ENCODE data around the gene ZNF827.
A peak's percentile ranks its signal among the peaks of the same experiment; 100 is the strongest.

Gene ZNF827

GRCh38 chr4:145772347-145772746 lies 166.3 kb downstream of the ZNF827 start:
- peak; percentile 46 for DNase-seq (ENCODE audit: low read depth)
- TF ChIP-seq CTCF (IDR thresholded peaks at IDR 0.05; ENCODE audit: insufficient read depth, low read depth, low read length, missing control alignments): no peak

GRCh38 chr4:145770124-145770523 lies 168.5 kb downstream of the ZNF827 start:
- no peak for TF ChIP-seq CTCF (IDR thresholded peaks at IDR 0.05; ENCODE audit: insufficient read depth, low read depth, low read length, missing control alignments)

More at GRCh38 chr4:145772347-145772746, 166.3 kb downstream of the ZNF827 start:
- no peak overlapping the region for H3K4me3 ChIP-seq (ENCODE audit: low read depth, low read length)

GRCh38 chr4:145769450-145770037 lies 169.1 kb downstream of the ZNF827 start:
- TF ChIP-seq CTCF (IDR thresholded peaks at IDR 0.05; ENCODE audit: insufficient read depth, low read depth, low read length, missing control alignments): no peak
- DNase-seq (ENCODE audit: low read depth): no peak
- H3K4me3 ChIP-seq (ENCODE audit: low read depth, low read length): no peak overlapping the region

More at GRCh38 chr4:145770124-145770523, 168.5 kb downstream of the ZNF827 start:
- no peak for DNase-seq (ENCODE audit: low read depth)
- no peak overlapping the region for H3K4me3 ChIP-seq (ENCODE audit: low read depth, low read length)

GRCh38 chr4:145766273-145766672 lies 172.3 kb downstream of the ZNF827 start:
- no peak overlapping the region for H3K4me3 ChIP-seq (ENCODE audit: low read depth, low read length)
- TF ChIP-seq CTCF (IDR thresholded peaks at IDR 0.05; ENCODE audit: insufficient read depth, low read depth, low read length, missing control alignments): no peak
- no peak for DNase-seq (ENCODE audit: low read depth)

GRCh38 chr4:145763399-145763798 lies 175.2 kb downstream of the ZNF827 start:
- no peak for TF ChIP-seq CTCF (IDR thresholded peaks at IDR 0.05; ENCODE audit: insufficient read depth, low read depth, low read length, missing control alignments)
- no peak for DNase-seq (ENCODE audit: low read depth)
- no peak overlapping the region for H3K4me3 ChIP-seq (ENCODE audit: low read depth, low read length)

GRCh38 chr4:145762719-145763118 lies 175.9 kb downstream of the ZNF827 start:
- no peak for DNase-seq (ENCODE audit: low read depth)
- no peak for TF ChIP-seq CTCF (IDR thresholded peaks at IDR 0.05; ENCODE audit: insufficient read depth, low read depth, low read length, missing control alignments)
- H3K4me3 ChIP-seq (ENCODE audit: low read depth, low read length): no peak overlapping the region

All from GM12865 (cell line).